Activated CD4-positive, alpha-beta memory T cell treated with anti-CD3 and anti-CD28 coated beads, Interleukin-2, amount 10 ng/mL, durations not matched to agents 7 days and 5 days (primary cell): ENCODE results near the gene SERPINA6. TPM values are rescaled to one million over a fixed set of nuclear protein-coding genes. Genes with fewer than 3 reads are reported as not detected.

Experiments
- CTCF ChIA-PET: fragments of 350-600 bp; sonication (Branson Sonifier 250); formaldehyde crosslinking; loops from one replicate; lab custom pipeline; 2021; ENCODE audit warnings: antibody characterized with exemption, inconsistent platforms; lab: Charles Lee
- POLR2A ChIA-PET: fragments of 350-600 bp; sonication (Branson Sonifier 250); formaldehyde crosslinking; loops from one replicate; lab custom pipeline; 2021; ENCODE audit warnings: antibody characterized with exemption; lab: Charles Lee
- DNase-seq: peaks from one replicate; pipeline ENCODE4 v3.0.0-alpha.2; 2020
- H3K27ac Mint-ChIP-seq: one replicate; pipeline ENCODE4 v1.8.0; 2021; ENCODE audit warnings: mild to moderate bottlenecking, mixed read lengths
- H3K27me3 Mint-ChIP-seq: one replicate; pipeline ENCODE4 v1.8.0; 2021; ENCODE audit warnings: mixed read lengths
- H3K36me3 Mint-ChIP-seq: one replicate; pipeline ENCODE4 v1.8.0; 2021; ENCODE audit warnings: low read depth, mixed read lengths
- H3K4me1 Mint-ChIP-seq: one replicate; pipeline ENCODE4 v1.8.0; 2021; ENCODE audit warnings: mixed read lengths
- H3K4me3 Mint-ChIP-seq: one replicate; pipeline ENCODE4 v1.8.0; 2021; ENCODE audit warnings: mild to moderate bottlenecking, mixed read lengths
- H3K9me3 Mint-ChIP-seq: one replicate; pipeline ENCODE4 v1.8.0; 2021; ENCODE audit warnings: mixed read lengths
- total RNA-seq, 2 experiments: library from RNA; stranded (reverse); gene quantifications; one replicate each; pipeline ENCODE4 v1.2.3, GENCODE V29; 2021

Gene SERPINA6
- total RNA-seq, 2 experiments from 2014 or later = not detected

GRCh38 chr14:94330432-94330831 is 7.3 kb upstream of the SERPINA6 start:
- DNase-seq = no peak
- Mint-ChIP-seq H3K4me3 (no peak overlapping the region), H3K27ac (no peak overlapping the region), H3K27me3 (peaks cover 1% of the 10 kb centered on the region), H3K36me3 (no peaks in the 10 kb centered on the region), H3K4me1 (no peaks in the 10 kb centered on the region), H3K9me3 (no peaks in the 10 kb centered on the region)
- ChIA-PET CTCF (no interaction called here), POLR2A (interaction anchor here (0.7 kb wide), 1 partner anchor 20 kb away, joined by 3 read pairs; no protein-coding TSS in a partner anchor)

GRCh38 chr14:94329857-94330256 is 6.7 kb upstream of the SERPINA6 start:
- ChIA-PET CTCF (no interaction called here), POLR2A (no interaction called here)
- Mint-ChIP-seq H3K36me3 (no peaks in the 10 kb centered on the region), H3K4me3 (no peak overlapping the region), H3K4me1 (no peaks in the 10 kb centered on the region), H3K27ac (no peak overlapping the region), H3K27me3 (peaks cover 1% of the 10 kb centered on the region), H3K9me3 (no peaks in the 10 kb centered on the region)
- DNase-seq = no peak

- H3K36me3 Mint-ChIP-seq = no peaks in the 10 kb centered on the region
- no peaks in the 10 kb centered on the region for H3K4me1 Mint-ChIP-seq
- no peak overlapping the region for H3K4me3 Mint-ChIP-seq
- POLR2A ChIA-PET = no interaction called here
- no peak overlapping the region for H3K27ac Mint-ChIP-seq
- no peaks in the 10 kb centered on the region for H3K9me3 Mint-ChIP-seq
- CTCF ChIA-PET = no interaction called here
- no peak for DNase-seq
- H3K27me3 Mint-ChIP-seq = no peaks in the 10 kb centered on the region
Measured at GRCh38 chr14:94328196-94328595, 5.1 kb upstream of the SERPINA6 start.

- CTCF ChIA-PET = no interaction called here
- POLR2A ChIA-PET = no interaction called here
- Mint-ChIP-seq H3K27me3 (peaks cover 2% of the 10 kb centered on the region), H3K27ac (no peak overlapping the region), H3K9me3 (no peaks in the 10 kb centered on the region), H3K4me1 (no peaks in the 10 kb centered on the region), H3K4me3 (no peak overlapping the region), H3K36me3 (no peaks in the 10 kb centered on the region)
- DNase-seq = no peak
Measured at GRCh38 chr14:94321421-94322271, 1.5 kb downstream of the SERPINA6 start.

- no peak overlapping the region for H3K4me3 Mint-ChIP-seq
- DNase-seq = no peak
- ChIA-PET CTCF (no interaction called here), POLR2A (no interaction called here)
- no peaks in the 10 kb centered on the region for H3K36me3 Mint-ChIP-seq
- H3K4me1 Mint-ChIP-seq = no peaks in the 10 kb centered on the region
- no peaks in the 10 kb centered on the region for H3K9me3 Mint-ChIP-seq
- no peak overlapping the region for H3K27ac Mint-ChIP-seq
- H3K27me3 Mint-ChIP-seq = peaks cover 2% of the 10 kb centered on the region
Measured at GRCh38 chr14:94320243-94320642, 2.9 kb downstream of the SERPINA6 start.

- CTCF ChIA-PET = no interaction called here
Measured at GRCh38 chr14:94317259-94317658, 5.9 kb downstream of the SERPINA6 start.

GRCh38 chr14:94316692-94317091 is 6.4 kb downstream of the SERPINA6 start:
- DNase-seq = no peak
- H3K27me3 Mint-ChIP-seq = peaks cover 2% of the 10 kb centered on the region
- no peak overlapping the region for H3K4me3 Mint-ChIP-seq
- H3K36me3 Mint-ChIP-seq = no peaks in the 10 kb centered on the region
- ChIA-PET CTCF (no interaction called here), POLR2A (no interaction called here)
- H3K4me1 Mint-ChIP-seq = no peaks in the 10 kb centered on the region
- H3K9me3 Mint-ChIP-seq = no peaks in the 10 kb centered on the region
- H3K27ac Mint-ChIP-seq = no peak overlapping the region

More at GRCh38 chr14:94317259-94317658, 5.9 kb downstream of the SERPINA6 start:
- H3K36me3 Mint-ChIP-seq = no peaks in the 10 kb centered on the region
- H3K4me3 Mint-ChIP-seq = no peak overlapping the region
- H3K27ac Mint-ChIP-seq = no peak overlapping the region
- DNase-seq = no peak
- no peaks in the 10 kb centered on the region for H3K9me3 Mint-ChIP-seq
- no peaks in the 10 kb centered on the region for H3K4me1 Mint-ChIP-seq
- POLR2A ChIA-PET = no interaction called here
- peaks cover 2% of the 10 kb centered on the region for H3K27me3 Mint-ChIP-seq

GRCh38 chr14:94314890-94315289 is 8.2 kb downstream of the SERPINA6 start:
- Mint-ChIP-seq H3K4me1 (no peaks in the 10 kb centered on the region), H3K9me3 (no peaks in the 10 kb centered on the region), H3K36me3 (no peaks in the 10 kb centered on the region), H3K27ac (no peak overlapping the region), H3K4me3 (no peak overlapping the region), H3K27me3 (peaks cover 2% of the 10 kb centered on the region)
- no peak for DNase-seq
- ChIA-PET CTCF (no interaction called here), POLR2A (no interaction called here)

GRCh38 chr14:94313991-94314655 is 9.0 kb downstream of the SERPINA6 start:
- Mint-ChIP-seq H3K27ac (no peak overlapping the region), H3K4me1 (no peaks in the 10 kb centered on the region), H3K36me3 (no peaks in the 10 kb centered on the region), H3K9me3 (no peaks in the 10 kb centered on the region), H3K27me3 (peaks cover 2% of the 10 kb centered on the region), H3K4me3 (no peak overlapping the region)
- POLR2A ChIA-PET = no interaction called here
- CTCF ChIA-PET = no interaction called here
- DNase-seq = no peak

GRCh38 chr14:94312481-94313246 is 10.5 kb downstream of the SERPINA6 start:
- Mint-ChIP-seq H3K27me3 (no peaks in the 10 kb centered on the region), H3K4me3 (no peak overlapping the region), H3K9me3 (peaks cover 9% of the 10 kb centered on the region), H3K36me3 (no peaks in the 10 kb centered on the region), H3K27ac (no peak overlapping the region), H3K4me1 (no peaks in the 10 kb centered on the region)
- ChIA-PET POLR2A (no interaction called here), CTCF (no interaction called here)
- DNase-seq = no peak

- Mint-ChIP-seq H3K4me1 (no peaks in the 10 kb centered on the region), H3K4me3 (no peak overlapping the region), H3K27ac (no peak overlapping the region), H3K27me3 (no peaks in the 10 kb centered on the region), H3K9me3 (peaks cover 12% of the 10 kb centered on the region), H3K36me3 (no peaks in the 10 kb centered on the region)
- ChIA-PET CTCF (interaction anchor here (1.3 kb wide), 1 partner anchor 176 kb away, joined by 3 read pairs; no protein-coding TSS in a partner anchor), POLR2A (no interaction called here)
- no peak for DNase-seq
Measured at GRCh38 chr14:94310248-94310647, 12.9 kb downstream of the SERPINA6 start.

- H3K4me1 Mint-ChIP-seq = no peaks in the 10 kb centered on the region
- ChIA-PET POLR2A (no interaction called here), CTCF (interaction anchor here (1.3 kb wide), 1 partner anchor 176 kb away, joined by 3 read pairs; no protein-coding TSS in a partner anchor)
- no peak overlapping the region for H3K27ac Mint-ChIP-seq
- H3K9me3 Mint-ChIP-seq = peaks cover 12% of the 10 kb centered on the region
- H3K27me3 Mint-ChIP-seq = no peaks in the 10 kb centered on the region
- H3K36me3 Mint-ChIP-seq = no peaks in the 10 kb centered on the region
- no peak overlapping the region for H3K4me3 Mint-ChIP-seq
- no peak for DNase-seq
Measured at GRCh38 chr14:94309721-94310120, 13.4 kb downstream of the SERPINA6 start.

- no peak for DNase-seq
- peaks cover 12% of the 10 kb centered on the region for H3K9me3 Mint-ChIP-seq
- no peaks in the 10 kb centered on the region for H3K27me3 Mint-ChIP-seq
- H3K4me3 Mint-ChIP-seq = no peak overlapping the region
- H3K36me3 Mint-ChIP-seq = no peaks in the 10 kb centered on the region
- no peaks in the 10 kb centered on the region for H3K4me1 Mint-ChIP-seq
- ChIA-PET CTCF (no interaction called here), POLR2A (no interaction called here)
- H3K27ac Mint-ChIP-seq = no peak overlapping the region
Measured at GRCh38 chr14:94307410-94307992, 15.6 kb downstream of the SERPINA6 start.
